KG1 (cell line): ENCODE measurements around the gene TMEM250.

Experiments used
- DNase-seq: peaks from one replicate; lab custom pipeline; 2025; lab: John Stamatoyannopoulos, UW

Gene TMEM250

GRCh38 chr9:136093995-136094881 lies 24.4 kb downstream of the TMEM250 start:
- DNase-seq = no peak

- DNase-seq = no peak
These were observed 25.2 kb downstream of the TMEM250 start for GRCh38 chr9:136093346-136093986.

GRCh38 chr9:136092741-136093140 lies 25.9 kb downstream of the TMEM250 start:
- DNase-seq = no peak

- DNase-seq = no peak
These were observed 26.4 kb downstream of the TMEM250 start for GRCh38 chr9:136092353-136092650.

GRCh38 chr9:136091582-136092352 lies 26.9 kb downstream of the TMEM250 start:
- DNase-seq = no peak

DNA sequence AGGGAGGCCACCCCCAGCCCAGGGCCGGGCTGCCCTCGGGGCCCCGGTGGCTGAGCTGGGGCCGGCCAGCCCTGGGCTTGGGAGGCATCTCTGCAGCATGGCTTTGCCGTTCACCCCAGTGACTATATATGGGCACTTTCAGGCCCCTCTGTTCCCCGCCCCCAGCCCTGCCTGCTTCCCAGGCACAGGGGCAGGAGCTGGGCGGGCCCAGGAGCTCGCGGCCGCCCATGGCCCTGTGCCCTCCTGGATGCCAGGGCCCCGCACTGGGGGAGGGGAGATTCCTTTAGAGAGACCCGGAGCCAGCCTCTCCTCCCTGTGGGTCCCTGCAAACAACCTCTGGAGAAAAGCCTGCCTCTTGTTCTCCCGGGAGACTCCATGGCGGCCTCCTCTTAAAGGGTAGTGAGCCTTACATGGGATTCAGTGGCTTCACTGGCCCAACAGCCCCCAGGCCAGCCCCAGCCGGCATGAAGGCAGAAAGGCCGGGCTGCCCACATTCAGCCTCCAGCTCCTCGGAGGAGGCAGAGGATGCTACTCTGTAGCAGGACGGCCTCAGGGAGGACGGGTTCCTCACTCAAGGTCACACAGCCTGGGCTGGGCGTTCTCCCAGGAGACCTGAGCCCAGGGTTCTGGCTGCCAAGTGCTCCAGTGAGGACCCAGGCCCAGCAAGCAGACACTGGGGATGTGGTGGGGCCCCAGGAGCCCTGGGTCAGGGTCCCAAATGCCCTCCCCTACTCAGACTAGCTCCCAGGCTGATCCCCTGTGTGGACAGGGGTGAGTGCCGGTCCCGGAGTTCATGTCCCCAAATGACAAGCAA lies 27.7 kb downstream of the TMEM250 start:
- no peak for DNase-seq

- DNase-seq = no peak
These were observed 28.5 kb downstream of the TMEM250 start for GRCh38 chr9:136090056-136090735.

GRCh38 chr9:136089697-136090045 lies 29.0 kb downstream of the TMEM250 start:
- DNase-seq = no peak

GRCh38 chr9:136088939-136089696 lies 29.6 kb downstream of the TMEM250 start:
- DNase-seq = no peak

DNA sequence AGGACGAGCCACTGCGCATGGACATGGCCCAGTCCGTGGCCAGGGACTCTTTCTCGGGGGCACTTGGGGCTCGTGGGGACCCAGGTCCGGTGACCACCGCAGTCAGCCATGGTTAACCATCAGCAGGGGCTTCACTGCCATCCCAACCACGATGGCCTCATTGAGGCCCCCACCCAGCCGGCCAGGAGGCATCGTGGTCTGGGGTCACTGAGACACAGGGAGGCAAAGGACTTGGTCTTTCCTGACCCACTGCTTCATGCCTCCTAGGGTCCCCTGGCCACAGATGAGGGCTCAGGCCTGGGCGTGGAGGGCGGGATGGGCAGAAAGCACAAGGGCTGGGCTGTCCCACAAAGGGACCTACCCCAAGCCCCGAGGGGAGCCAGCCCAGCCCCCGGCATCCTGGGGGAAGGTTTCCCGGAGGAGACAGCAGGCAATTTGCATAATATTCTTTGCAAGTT lies 30.2 kb downstream of the TMEM250 start:
- no peak for DNase-seq

GRCh38 chr9:136087741-136088480 lies 30.8 kb downstream of the TMEM250 start:
- no peak for DNase-seq

- no peak for DNase-seq
These were observed 31.5 kb downstream of the TMEM250 start for GRCh38 chr9:136086951-136087740.

DNA sequence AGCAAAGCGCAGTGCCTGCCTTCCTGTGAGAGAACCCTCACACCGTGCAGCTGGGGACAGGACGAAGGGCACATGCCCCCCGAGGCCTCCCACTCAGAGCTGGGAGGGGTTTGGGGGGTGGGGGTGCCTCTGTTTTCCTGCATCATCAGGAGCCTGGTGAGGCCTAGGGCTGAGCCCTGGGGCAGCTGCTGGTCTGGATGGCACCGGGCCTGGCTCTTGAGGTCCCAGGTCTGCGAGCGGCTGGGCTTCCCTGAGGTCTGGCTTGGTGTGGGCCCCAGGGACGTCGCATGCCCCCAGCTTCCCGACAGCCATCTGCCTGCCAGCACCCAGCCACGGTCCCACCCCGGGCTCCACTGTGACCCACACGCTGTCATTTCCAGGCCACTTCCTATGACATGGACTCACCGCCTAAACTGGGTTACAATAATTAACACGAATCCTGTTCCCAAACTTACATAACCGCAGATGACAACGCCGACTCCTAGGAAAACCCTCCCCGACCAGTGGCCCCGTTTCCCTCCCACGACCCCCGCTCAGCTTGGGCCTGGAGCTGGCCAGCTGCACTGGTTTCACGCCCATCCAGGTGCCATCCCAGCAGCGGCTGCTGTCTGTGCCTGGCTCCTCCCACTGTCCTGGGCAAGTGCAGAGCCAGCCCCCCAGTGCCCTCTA lies 32.3 kb downstream of the TMEM250 start:
- no peak for DNase-seq

DNA sequence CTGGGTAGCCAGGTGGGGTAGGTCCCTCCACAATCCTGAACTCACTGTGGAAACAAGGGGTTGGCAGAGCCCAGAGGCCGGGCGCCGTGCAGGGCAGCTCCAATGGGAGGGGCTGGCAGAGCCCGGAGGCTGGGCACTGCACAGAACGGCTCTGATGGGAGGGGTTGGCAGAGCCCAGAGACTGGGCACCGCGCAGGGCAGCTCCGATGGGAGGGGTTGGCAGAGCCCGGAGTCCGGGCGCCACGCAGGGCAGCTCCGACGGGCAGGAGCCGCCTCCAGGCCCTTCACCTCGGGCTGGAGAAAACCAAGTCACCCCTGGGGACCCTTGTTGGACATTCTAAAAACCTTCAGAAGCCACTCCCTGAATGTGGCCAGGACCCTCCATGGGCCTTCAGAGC lies 32.9 kb downstream of the TMEM250 start:
- DNase-seq = no peak

DNA sequence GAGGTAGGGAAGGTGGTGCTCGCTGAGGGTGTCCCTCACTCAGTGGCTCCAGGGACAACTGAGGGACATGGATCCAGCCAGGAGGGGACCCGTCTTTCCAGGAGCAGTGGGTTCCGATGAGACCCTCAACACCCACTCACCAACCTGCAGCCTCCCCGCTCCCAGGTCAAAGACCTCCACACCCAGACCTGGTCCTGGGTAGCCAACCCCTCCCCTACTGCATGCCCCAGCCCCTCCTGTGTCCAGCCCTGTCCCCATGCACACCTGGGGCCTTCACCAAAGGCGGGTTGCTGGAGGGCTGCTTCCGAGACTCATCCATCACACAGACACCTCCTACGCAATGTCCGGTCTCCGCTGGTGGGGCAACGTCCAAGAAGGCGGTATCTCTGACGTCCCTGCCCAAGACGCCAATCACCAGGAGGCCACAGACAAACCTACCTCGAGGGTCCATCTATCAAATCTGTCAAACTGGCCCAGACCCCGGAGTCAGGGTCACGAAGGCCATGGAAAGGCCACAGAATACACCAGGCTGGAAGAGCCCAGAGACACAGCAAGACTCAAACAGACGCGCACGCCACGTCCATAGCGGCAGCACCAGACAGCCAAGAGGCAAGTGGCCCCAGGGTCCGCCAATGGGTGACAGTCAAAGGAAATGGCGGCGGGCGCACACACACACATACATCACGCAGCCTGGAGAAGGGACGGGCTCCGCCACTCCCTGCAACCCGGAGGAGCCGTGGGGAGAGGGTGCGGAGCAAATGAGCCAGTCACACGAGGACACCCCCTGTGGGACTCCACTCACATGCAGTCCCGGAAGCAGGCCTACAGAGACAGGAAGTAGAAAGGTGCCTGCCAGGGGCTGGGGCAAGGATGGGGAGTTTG lies 34.4 kb downstream of the TMEM250 start:
- no peak for DNase-seq

GRCh38 chr9:136083558-136084062 lies 35.1 kb downstream of the TMEM250 start:
- DNase-seq = no peak
